ENCODE data around the gene UHMK1.

DNA sequence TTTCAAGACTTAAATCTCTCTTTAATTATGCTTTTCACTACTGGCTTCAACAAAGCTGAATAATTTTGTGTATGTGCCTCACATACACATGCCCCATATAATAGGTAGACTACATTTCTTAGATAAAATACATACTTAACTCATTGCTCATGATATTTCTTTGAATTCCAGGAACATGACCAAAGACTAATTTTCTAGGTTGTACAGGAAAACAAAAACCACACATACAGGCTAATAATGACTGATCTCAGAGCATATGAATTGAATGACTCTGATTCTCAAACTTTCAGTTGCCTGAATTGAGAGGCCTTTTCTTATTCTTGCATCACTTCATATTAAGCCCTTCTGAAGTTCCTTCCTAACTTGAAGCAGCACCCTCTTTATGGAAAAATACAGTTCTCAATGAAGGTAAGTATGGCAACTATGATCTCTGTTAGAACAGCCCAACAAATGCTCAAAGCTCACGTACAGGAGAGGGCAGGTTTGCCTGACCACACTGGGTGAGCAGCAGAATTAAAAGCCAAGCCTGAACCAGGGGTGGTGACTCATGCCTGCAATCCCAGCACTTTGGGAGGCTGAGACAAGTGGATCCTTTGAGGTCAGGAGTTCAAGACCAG, 41.3 kb downstream of the UHMK1 start:
- TF ChIP-seq, protein P1, sequence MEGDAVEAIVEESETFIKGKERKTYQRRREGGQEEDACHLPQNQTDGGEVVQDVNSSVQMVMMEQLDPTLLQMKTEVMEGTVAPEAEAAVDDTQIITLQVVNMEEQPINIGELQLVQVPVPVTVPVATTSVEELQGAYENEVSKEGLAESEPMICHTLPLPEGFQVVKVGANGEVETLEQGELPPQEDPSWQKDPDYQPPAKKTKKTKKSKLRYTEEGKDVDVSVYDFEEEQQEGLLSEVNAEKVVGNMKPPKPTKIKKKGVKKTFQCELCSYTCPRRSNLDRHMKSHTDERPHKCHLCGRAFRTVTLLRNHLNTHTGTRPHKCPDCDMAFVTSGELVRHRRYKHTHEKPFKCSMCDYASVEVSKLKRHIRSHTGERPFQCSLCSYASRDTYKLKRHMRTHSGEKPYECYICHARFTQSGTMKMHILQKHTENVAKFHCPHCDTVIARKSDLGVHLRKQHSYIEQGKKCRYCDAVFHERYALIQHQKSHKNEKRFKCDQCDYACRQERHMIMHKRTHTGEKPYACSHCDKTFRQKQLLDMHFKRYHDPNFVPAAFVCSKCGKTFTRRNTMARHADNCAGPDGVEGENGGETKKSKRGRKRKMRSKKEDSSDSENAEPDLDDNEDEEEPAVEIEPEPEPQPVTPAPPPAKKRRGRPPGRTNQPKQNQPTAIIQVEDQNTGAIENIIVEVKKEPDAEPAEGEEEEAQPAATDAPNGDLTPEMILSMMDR (IDR thresholded peaks at IDR 0.05 in 8 of 11, conservative IDR thresholded peaks at IDR 0.05 in 3 of 11) = no peak
- TF ChIP-seq POLR2A (IDR thresholded peaks at IDR 0.05) = no peak
- no peak for TF ChIP-seq POLR2AphosphoS5 (IDR thresholded peaks at IDR 0.05)

Measured in spleen (tissue), 7 donors.